CD4-positive, alpha-beta T cell treated with Interleukin-4 for 1 hour (primary cell): ENCODE results near the gene LSMEM2.
"Not testable (repeated sequence)": the region's sequence is repeated elsewhere in the genome, so short reads cannot be mapped to it uniquely, and the experiment has no call there.

Source experiments
- DNase-seq, 2 donors: peaks; one replicate each; pipeline ENCODE4 v3.0.0-alpha.2; 2020 to 2022

LSMEM2 gene

GRCh38 chr3:50266017-50266416 is 12.9 kb upstream of the LSMEM2 start:
- no peak for DNase-seq

DNA sequence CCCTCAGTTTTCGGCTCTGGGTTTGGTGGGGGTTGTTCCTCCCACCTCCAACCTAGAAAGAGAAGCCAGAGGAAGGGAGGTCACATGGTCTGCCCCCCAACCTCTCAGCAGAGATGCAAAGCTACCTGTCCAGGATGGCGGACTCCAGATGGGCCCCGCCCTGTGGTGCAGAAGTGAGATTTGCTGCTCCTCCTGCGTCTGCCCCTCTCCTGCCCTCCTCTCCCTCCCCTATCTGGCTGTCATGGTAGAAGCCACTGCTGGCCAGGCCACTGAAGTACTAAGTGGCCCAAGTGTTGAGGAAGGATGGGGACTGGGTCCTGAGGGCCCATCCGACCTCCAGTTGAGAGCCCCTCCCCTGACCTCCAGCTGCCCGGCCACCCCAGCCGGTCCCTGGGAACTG is 12.1 kb upstream of the LSMEM2 start:
- no peak for DNase-seq

DNA sequence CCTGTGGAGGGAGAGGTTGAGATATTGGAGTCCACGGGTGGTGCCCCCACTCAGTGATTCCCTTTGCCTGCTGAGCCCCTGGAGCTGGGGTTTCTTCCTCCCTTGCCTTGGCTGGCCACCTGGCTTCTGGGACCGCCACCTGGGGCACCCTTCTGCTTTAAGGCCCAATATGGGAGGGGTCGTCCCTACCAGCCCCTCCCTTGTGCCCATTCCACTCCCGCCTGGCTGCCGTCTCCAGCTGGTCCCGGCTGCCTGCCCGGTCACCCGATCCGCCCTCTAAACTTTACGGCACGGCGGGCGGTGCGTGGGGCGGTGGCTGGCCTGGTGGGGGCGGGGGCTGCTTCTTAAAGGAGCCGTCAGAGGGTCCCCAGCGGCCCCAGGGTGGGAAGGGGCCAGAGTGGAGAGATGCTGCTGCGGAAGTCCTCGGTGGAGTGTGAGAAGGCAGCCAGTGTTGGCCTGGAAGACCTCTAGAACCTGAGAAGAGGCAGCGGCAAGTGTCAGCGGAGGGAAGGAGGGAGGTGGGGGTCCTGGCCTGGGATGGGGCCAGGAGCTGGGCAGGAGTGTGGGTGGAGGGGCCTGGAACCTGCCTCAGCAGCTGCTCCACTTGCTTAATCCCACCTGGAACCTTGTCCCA is 11.5 kb upstream of the LSMEM2 start:
- DNase-seq = no peak

DNA sequence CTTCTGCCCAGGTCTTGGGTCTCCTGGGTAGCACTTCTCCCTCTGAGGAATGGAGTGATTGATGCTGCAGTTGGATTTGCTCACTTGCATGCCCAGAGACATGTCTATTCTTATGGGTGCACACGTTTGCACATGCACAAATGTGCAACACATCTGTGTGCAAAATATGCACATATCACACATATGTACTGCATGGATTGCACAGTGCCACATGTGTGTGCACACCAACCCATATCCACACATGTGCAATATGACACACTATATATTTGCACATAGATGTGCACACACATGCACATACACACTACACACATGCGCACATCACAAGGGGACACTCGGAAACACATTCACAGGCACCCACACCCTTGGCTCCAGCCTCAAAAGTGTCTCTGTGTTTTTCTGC is 10.6 kb upstream of the LSMEM2 start:
- DNase-seq = no peak

DNA sequence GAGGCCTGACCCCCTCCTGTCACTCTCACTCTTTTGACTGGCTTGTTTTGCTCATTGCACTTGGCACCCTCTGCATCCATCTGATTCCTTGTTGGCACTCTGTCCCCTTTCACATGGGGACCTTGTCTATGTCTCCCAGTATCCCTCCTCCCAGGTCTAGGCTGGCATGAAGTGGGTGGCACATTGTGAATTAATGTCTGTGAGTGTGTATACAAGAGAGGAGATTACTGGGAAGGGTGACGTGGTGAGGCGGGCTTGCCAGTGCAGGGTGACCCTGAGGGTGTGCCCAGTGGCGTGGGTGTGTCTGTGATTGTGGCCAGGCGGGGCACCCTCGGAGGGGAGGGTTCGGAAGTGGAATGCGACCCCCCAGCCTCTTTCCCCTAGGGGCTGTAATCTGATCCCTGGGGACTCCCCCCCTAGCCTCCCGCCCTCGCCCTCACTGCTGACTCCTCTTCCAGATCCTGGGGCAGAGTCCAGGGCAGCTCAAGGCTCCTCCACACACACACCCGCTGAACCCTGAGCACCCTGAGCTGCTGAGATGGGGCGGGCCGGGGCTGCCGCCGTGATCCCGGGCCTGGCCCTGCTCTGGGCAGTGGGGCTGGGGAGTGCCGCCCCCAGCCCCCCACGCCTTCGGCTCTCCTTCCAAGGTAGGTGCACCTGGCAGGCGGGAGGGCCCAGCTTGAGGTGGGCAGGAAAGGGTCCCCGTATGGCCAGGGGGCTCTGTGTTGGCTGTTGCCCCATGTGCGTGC is 10.0 kb upstream of the LSMEM2 start, which contains the start of gene SEMA3B:
Gene SEMA3B, plus strand, starts transcription at position 445 of the 749 bp plus-strand sequence. Its CDS starts 94 bp downstream, at position 539.
- no peak for DNase-seq

GRCh38 chr3:50269460-50269859 is 9.4 kb upstream of the LSMEM2 start:
- no peak for DNase-seq

- DNase-seq = no peak
Measured at GRCh38 chr3:50269977-50270413, 8.9 kb upstream of the LSMEM2 start.

- no peak for DNase-seq
Measured at GRCh38 chr3:50270422-50271224, 8.3 kb upstream of the LSMEM2 start.

DNA sequence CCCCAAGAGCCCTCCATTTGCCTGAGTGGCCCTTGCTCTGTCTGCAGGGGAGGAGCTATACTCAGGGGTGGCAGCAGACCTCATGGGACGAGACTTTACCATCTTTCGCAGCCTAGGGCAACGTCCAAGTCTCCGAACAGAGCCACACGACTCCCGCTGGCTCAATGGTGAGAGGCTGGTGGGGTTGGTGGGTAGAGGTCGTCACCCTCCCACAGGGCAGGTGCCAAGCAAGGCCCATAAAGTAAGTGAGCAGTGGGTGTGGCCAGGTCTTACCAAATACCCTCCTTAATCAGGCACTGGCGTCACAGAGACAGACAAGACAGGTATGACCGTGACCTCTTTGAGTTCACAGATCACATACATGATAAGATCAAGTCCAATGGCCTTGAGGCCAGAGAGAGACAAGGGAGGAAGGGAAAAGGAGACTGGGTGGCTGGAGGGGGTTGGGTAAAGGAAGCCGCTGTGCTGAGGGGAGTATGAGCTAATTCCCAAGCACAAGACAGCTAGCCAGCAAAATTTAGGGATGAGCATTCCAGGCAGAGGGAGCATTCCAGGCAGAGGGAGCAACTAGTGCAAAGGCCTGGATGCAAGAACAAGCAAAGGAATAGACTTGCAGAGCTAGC is 7.5 kb upstream of the LSMEM2 start:
- DNase-seq = no peak

GRCh38 chr3:50272538-50272910 is 6.4 kb upstream of the LSMEM2 start:
- DNase-seq = not testable (repeated sequence)

GRCh38 chr3:50272911-50273688 is 5.8 kb upstream of the LSMEM2 start:
- peak; percentile 85 to 86 for DNase-seq

DNA sequence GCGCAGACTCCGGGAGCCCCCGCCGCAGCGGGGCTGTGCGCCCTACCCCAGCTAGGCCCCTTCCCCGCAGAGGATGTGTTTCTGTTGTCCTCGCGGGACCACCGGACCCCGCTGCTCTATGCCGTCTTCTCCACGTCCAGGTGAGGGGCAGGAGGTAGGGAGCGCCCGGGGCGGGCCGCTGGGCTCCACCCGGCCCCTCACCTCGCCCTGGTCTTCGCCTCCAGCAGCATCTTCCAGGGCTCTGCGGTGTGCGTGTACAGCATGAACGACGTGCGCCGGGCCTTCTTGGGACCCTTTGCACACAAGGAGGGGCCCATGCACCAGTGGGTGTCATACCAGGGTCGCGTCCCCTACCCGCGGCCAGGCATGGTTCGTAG is 5.2 kb upstream of the LSMEM2 start:
- DNase-seq = no peak

GRCh38 chr3:50274371-50275104 is 4.3 kb upstream of the LSMEM2 start:
- DNase-seq = peak; percentile 72 to 76

GRCh38 chr3:50275141-50275995 is 3.5 kb upstream of the LSMEM2 start:
- DNase-seq = no peak

DNA sequence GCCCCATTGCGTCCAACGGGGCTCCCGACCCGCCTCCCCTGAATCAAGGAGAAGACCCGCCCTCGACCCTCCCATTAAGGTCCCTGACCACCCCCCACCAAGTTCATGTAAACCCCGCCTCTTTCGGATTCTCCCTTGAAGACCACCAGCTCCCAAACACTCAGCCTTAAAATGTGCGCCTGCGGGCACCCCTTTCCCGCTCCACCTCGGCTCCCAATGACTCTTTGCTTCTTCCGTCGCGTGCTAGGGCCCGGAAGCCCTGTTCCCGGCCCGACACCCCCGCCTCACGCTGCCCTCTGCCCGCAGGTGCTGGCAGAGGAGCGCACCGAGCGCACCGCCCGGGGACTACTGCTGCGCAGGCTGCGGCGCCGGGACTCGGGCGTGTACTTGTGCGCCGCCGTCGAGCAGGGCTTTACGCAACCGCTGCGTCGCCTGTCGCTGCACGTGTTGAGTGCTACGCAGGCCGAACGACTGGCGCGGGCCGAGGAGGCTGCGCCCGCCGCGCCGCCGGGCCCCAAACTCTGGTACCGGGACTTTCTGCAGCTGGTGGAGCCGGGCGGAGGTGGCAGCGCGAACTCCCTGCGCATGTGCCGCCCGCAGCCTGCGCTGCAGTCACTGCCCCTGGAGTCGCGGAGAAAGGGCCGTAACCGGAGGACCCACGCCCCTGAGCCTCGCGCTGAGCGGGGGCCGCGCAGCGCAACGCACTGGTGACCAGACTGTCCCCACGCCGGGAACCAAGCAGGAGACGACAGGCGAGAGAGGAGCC is 2.7 kb upstream of the LSMEM2 start:
- DNase-seq = no peak

- no peak for DNase-seq
Measured at GRCh38 chr3:50276762-50277101, 2.2 kb upstream of the LSMEM2 start.

DNA sequence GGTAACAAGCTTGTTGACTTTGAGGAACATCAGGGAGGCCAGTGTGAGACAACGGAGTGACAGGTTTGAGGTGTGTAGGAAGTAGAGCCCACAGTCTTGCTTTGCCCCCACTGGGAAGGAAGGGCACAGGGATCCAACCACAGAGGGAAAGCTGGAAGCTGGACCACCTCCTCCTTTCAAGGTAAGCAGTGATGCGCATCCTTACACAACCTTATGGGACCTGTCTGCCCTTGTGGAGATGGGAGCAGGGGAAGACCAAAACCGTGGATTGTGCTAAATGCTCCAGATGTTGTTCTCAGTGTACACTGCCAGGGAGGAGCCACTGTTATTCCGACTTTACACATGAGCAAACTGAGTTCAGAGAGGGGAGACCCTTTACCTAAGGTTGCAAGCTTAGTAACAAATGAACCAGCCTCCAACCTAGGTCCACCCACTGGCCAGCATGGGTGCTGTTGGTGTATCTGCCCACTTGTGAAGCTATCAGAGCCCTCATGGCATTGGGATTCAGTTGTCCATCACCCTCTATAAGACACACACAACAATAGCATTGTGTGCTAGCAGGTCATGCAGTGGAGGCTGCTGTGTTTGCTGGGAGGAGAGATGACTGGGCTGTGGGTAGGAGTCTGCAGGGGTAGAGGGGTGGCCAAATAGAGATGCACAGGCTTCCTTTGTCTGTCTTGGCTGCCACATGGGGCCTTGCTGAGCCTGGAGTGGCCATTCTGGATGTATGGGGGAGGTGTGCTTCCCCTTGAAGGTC is 586 bp upstream of the LSMEM2 start:
- DNase-seq = no peak

DNA sequence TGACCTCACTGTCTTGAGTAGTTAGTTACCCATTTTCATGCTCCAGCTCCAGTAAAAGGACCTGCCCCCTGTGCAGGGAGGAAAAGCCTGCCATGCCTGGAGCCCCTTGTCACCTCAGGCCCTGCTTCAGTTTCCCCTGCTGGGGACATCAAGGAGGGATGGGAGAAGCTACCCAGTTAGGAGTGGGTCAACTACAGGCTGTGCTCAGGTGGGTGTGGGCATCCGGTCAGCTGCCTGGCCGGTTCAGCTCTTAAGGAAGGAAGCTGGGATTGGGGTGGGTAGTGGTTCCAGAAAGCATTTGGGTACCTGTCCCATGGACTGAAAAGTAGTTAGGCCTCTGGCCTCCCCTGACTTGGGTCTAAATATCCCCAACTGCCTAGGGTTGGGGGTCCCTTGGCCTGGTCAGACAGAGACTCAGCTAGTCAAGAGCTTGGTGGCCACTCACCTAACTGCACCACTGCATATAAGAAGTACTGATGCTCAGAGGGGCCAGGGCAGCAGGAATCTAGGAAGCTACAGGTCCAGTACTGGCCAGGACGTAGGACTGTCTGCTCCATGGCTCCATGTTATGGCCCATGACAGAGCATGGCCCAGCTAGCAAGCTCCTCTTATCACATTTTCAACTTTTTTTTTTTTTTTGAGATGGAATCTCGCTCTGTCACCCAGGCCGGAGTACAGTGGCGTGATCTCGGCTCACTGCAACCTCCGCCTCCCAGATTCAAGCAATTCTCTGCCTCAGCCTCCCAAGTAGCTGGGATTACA is 549 bp downstream of the LSMEM2 start:
- no peak for DNase-seq
